Prostate gland (tissue), 2 donors: ENCODE data around the gene TTN.

Experiments used
- CTCF ChIP-seq, 4 experiments: fragments of 200-600 bp in 2 of 4; fragments of 450-650 bp in 2 of 4; sonication (generic) in 2 of 4; IDR thresholded peaks; 1 replicate in 3 of 4; 2 replicates in 1 of 4; pipeline ENCODE4 v1.5.1; 2016 to 2019; ENCODE audit warnings: antibody characterized with exemption in 4 of 4, mild to moderate bottlenecking in 2 of 4, moderate library complexity in 2 of 4
- POLR2AphosphoS5 ChIP-seq: sonication (generic); formaldehyde crosslinking; IDR thresholded peaks from one replicate; pipeline ENCODE4 v1.6.1; 2017; ENCODE audit warnings: antibody characterized with exemption

DNA sequence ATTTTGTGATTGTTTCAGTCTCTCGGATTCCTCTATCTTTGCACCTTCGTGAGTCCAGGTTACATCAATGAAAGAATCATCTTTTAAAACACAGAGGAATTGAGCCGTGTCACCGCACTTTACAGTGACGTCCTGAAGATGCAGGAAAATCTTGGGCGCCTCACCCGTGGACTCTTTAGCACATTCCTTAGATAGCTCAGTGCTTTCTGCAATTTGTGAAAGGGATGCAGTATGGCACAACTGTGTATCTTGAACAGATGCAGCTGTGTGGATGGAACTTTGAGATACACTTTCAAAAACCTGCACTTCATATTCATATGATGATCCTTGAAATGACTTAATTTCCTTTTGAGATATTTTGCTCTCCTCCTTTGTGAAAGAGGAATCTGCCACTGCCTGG lies 50.9 kb downstream of the TTN start:
- TF ChIP-seq CTCF (IDR thresholded peaks at IDR 0.05) (no peak), POLR2AphosphoS5 (no peak)
